ENCODE measurements around the gene CDH13. TPM values are rescaled to one million over a fixed set of nuclear protein-coding genes. Genes with fewer than 3 reads are reported as not detected.

CDH13 gene
- total RNA-seq, 1 donor from 2014 or later = 14.3 TPM

GRCh38 chr16:83661656-83662055, 1034.9 kb downstream of the CDH13 start:
- TF ChIP-seq CTCF (IDR thresholded peaks at IDR 0.05) = no peak
- H3K27me3 ChIP-seq (ENCODE audit: low read depth) = no peaks in the 10 kb centered on the region

GRCh38 chr16:83666449-83666848, 1039.7 kb downstream of the CDH13 start:
- H3K27ac ChIP-seq = no peak overlapping the region
- no peaks in the 10 kb centered on the region for H3K9me3 ChIP-seq
- H3K36me3 ChIP-seq = no peaks in the 10 kb centered on the region
- ATAC-seq (no peak), DNase-seq (no peak)
- H3K27me3 ChIP-seq (ENCODE audit: low read depth) = no peaks in the 10 kb centered on the region
- no peak overlapping the region for H3K4me3 ChIP-seq
- no peaks in the 10 kb centered on the region for H3K4me1 ChIP-seq
- intact Hi-C loops (cut with DNase I) = no loop called here
- TF ChIP-seq CTCF (IDR thresholded peaks at IDR 0.05) = no peak

More at GRCh38 chr16:83661656-83662055, 1034.9 kb downstream of the CDH13 start:
- H3K4me3 ChIP-seq = no peak overlapping the region
- H3K27ac ChIP-seq = no peak overlapping the region
- ATAC-seq (no peak), DNase-seq (no peak)
- no peaks in the 10 kb centered on the region for H3K9me3 ChIP-seq
- H3K36me3 ChIP-seq = no peaks in the 10 kb centered on the region
- intact Hi-C loops (cut with DNase I) = no loop called here
- no peaks in the 10 kb centered on the region for H3K4me1 ChIP-seq

- TF ChIP-seq CTCF (IDR thresholded peaks at IDR 0.05) = no peak
- Histone ChIP-seq H3K27ac (no peak overlapping the region), H3K4me1 (no peaks in the 10 kb centered on the region), H3K9me3 (no peaks in the 10 kb centered on the region), H3K36me3 (no peaks in the 10 kb centered on the region), H3K27me3 (ENCODE audit: low read depth) (no peaks in the 10 kb centered on the region), H3K4me3 (no peak overlapping the region)
- ATAC-seq (no peak), DNase-seq (no peak)
- intact Hi-C loops (cut with DNase I) = no loop called here
These were observed 1042.7 kb downstream of the CDH13 start for GRCh38 chr16:83669456-83669855.

GRCh38 chr16:83674931-83675535, 1048.3 kb downstream of the CDH13 start:
- Histone ChIP-seq H3K27me3 (ENCODE audit: low read depth) (no peaks in the 10 kb centered on the region), H3K4me1 (no peaks in the 10 kb centered on the region), H3K36me3 (no peaks in the 10 kb centered on the region), H3K4me3 (no peak overlapping the region), H3K27ac (no peak overlapping the region), H3K9me3 (no peaks in the 10 kb centered on the region)
- no peak for ATAC-seq
- no peak for DNase-seq
- no peak for TF ChIP-seq CTCF (IDR thresholded peaks at IDR 0.05)
- intact Hi-C loops (cut with DNase I) = no loop called here

GRCh38 chr16:83676086-83676485, 1049.3 kb downstream of the CDH13 start:
- no peaks in the 10 kb centered on the region for H3K27me3 ChIP-seq (ENCODE audit: low read depth)
- no peak for ATAC-seq

More at GRCh38 chr16:83676086-83676485, 1049.3 kb downstream of the CDH13 start:
- no peak for TF ChIP-seq CTCF (IDR thresholded peaks at IDR 0.05)
- no peaks in the 10 kb centered on the region for H3K36me3 ChIP-seq
- intact Hi-C loops (cut with DNase I) = no loop called here
- H3K9me3 ChIP-seq = no peaks in the 10 kb centered on the region
- no peak overlapping the region for H3K27ac ChIP-seq
- DNase-seq = no peak
- no peak overlapping the region for H3K4me3 ChIP-seq
- H3K4me1 ChIP-seq = no peaks in the 10 kb centered on the region
